ENCODE data around the gene BRME1. TPM values are rescaled to one million over a fixed set of nuclear protein-coding genes. Genes with fewer than 3 reads are reported as not detected.

BRME1 gene
- total RNA-seq, 2 donors from 2014 or later = 3.7 TPM; not detected in 1

GRCh38 chr19:13931391-13932148, 25.7 kb upstream of the BRME1 start:
- no peak for TF ChIP-seq CTCF (IDR thresholded peaks at IDR 0.05)
- Histone ChIP-seq H3K4me3 (no peak overlapping the region), H3K27me3 (replicated peaks; ENCODE audit: insufficient read depth) (no peaks in the 10 kb centered on the region), H3K4me1 (ENCODE audit: control insufficient read depth in 1 of 2, low read depth in 2 of 2) (no peaks in the 10 kb centered on the region), H3K9me3 (no peaks in the 10 kb centered on the region), H3K36me3 (no peaks in the 10 kb centered on the region), H3K27ac (no peak overlapping the region)
- no peak for DNase-seq (ENCODE audit: low spot score)
- no peak for ATAC-seq (ENCODE audit: insufficient number of reproducible peaks, low FRiP score, low read depth)

GRCh38 chr19:13930402-13930801, 24.5 kb upstream of the BRME1 start:
- Histone ChIP-seq H3K27me3 (replicated peaks; ENCODE audit: insufficient read depth) (no peaks in the 10 kb centered on the region), H3K27ac (no peak overlapping the region), H3K4me3 (no peak overlapping the region), H3K36me3 (no peaks in the 10 kb centered on the region), H3K9me3 (no peaks in the 10 kb centered on the region), H3K4me1 (ENCODE audit: control insufficient read depth in 1 of 2, low read depth in 2 of 2) (no peaks in the 10 kb centered on the region)
- no peak for TF ChIP-seq CTCF (IDR thresholded peaks at IDR 0.05)
- DNase-seq (ENCODE audit: low spot score) (no peak), ATAC-seq (ENCODE audit: insufficient number of reproducible peaks, low FRiP score, low read depth) (no peak)

GRCh38 chr19:13929956-13930355, 24.0 kb upstream of the BRME1 start:
- TF ChIP-seq CTCF (IDR thresholded peaks at IDR 0.05) = no peak
- H3K4me3 ChIP-seq = no peak overlapping the region
- no peak for ATAC-seq (ENCODE audit: insufficient number of reproducible peaks, low FRiP score, low read depth)
- peaks cover 4% of the 10 kb centered on the region for H3K36me3 ChIP-seq
- no peaks in the 10 kb centered on the region for H3K4me1 ChIP-seq (ENCODE audit: control insufficient read depth in 1 of 2, low read depth in 2 of 2)
- DNase-seq (ENCODE audit: low spot score) = no peak
- no peaks in the 10 kb centered on the region for H3K9me3 ChIP-seq
- no peaks in the 10 kb centered on the region for H3K27me3 ChIP-seq (replicated peaks; ENCODE audit: insufficient read depth)
- no peak overlapping the region for H3K27ac ChIP-seq

GRCh38 chr19:13929340-13929739, 23.4 kb upstream of the BRME1 start:
- Histone ChIP-seq H3K27me3 (replicated peaks; ENCODE audit: insufficient read depth) (no peaks in the 10 kb centered on the region), H3K27ac (no peak overlapping the region), H3K4me1 (ENCODE audit: control insufficient read depth in 1 of 2, low read depth in 2 of 2) (no peaks in the 10 kb centered on the region), H3K9me3 (no peaks in the 10 kb centered on the region), H3K4me3 (no peak overlapping the region), H3K36me3 (peaks cover 9% of the 10 kb centered on the region)
- DNase-seq (ENCODE audit: low spot score) = no peak
- TF ChIP-seq CTCF (IDR thresholded peaks at IDR 0.05) = no peak
- ATAC-seq (ENCODE audit: insufficient number of reproducible peaks, low FRiP score, low read depth) = no peak

GRCh38 chr19:13926715-13927114, 20.8 kb upstream of the BRME1 start:
- Histone ChIP-seq H3K4me3 (no peak overlapping the region), H3K4me1 (ENCODE audit: control insufficient read depth in 1 of 2, low read depth in 2 of 2) (no peaks in the 10 kb centered on the region), H3K27ac (no peak overlapping the region), H3K27me3 (replicated peaks; ENCODE audit: insufficient read depth) (no peaks in the 10 kb centered on the region), H3K9me3 (no peaks in the 10 kb centered on the region), H3K36me3 (peaks cover 32% of the 10 kb centered on the region)
- TF ChIP-seq CTCF (IDR thresholded peaks at IDR 0.05) = no peak
- no peak for DNase-seq (ENCODE audit: low spot score)
- ATAC-seq (ENCODE audit: insufficient number of reproducible peaks, low FRiP score, low read depth) = no peak
